HG03521 (cell line): ENCODE results near the gene KCNAB2.

Source experiments
- ATAC-seq: cut with Tn5 transposase; IDR thresholded peaks from one replicate; pipeline ENCODE4 v1.9.1; 2021; ENCODE audit warnings: mild to moderate bottlenecking, moderate library complexity; ENCODE audit not compliant: unreplicated experiment

KCNAB2 gene

DNA sequence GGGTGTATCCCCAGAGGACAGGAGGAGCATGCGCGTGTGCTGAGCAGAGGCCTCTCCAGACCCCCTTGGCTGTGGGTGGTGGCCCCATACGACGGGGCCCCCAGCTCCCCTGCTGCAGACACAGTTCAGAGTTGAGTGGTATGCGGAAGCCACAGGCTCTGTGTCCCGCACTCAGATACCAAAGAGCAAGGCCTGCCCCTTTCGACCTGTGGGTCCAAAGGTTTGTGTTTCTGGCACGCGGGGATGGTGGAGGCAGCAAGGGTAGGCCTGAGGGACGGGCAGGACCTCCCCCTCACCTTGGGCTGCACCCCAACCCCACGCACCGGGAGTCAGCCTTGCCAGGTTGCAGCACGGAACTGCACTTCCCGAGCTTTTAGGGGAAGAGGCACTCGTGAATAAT is at the start of gene KCNAB2:
TSS of gene KCNAB2 (plus strand) at position 328 of the 400 bp plus-strand sequence. CDS start 5,649 bp downstream, outside the sequence.
- no peak for ATAC-seq

DNA sequence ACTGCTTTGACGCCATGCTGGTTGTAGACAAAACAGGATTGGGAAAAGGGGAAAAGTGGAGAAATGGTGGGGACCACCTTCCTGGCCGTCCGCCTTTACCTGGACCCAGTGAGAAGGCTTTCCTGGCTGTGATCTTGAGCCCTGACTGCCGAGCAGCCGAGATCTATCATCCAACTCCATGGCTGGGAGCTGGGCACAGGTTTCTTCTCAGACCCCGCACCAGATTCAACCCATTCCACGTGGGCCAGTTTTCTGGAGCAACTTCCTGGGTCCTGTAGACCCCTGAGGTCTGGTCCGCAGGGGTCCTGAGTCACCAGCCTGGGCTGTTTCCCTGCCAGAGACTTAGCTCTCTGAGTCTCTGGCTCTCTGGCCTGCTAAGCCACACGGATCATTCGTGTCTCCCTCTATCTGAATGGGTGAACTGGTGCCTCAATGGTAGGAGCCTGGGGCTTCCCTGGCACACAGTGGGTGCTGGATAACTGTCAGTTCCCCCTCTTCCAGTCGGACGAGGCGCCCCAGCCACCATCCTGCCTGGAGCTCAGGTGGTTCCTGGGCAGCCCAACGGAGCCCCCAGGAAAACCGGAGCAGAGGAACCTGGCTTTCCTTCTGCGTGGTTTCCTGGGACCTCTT is 48.9 kb upstream of the KCNAB2 start:
- no peak for ATAC-seq

DNA sequence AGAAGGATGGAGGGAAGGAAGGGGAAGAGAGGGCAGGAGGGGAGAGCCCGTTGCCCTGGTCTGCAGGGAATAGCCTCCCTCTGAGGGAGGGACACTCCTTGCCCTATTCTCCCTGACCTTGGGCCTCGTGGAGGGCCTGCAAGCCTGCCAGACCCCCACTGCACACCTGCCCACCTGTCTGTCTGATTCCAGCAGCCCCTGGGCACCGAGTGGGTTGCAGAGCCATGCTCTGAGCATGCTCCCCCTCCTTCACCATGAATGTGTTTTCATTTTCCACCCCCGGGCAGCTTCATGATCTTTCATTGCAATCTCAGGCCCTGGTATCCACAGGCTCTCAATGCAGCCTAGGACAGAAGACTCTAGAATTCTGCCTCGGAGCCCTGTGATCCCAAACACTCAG is 48.4 kb upstream of the KCNAB2 start:
- ATAC-seq = no peak

DNA sequence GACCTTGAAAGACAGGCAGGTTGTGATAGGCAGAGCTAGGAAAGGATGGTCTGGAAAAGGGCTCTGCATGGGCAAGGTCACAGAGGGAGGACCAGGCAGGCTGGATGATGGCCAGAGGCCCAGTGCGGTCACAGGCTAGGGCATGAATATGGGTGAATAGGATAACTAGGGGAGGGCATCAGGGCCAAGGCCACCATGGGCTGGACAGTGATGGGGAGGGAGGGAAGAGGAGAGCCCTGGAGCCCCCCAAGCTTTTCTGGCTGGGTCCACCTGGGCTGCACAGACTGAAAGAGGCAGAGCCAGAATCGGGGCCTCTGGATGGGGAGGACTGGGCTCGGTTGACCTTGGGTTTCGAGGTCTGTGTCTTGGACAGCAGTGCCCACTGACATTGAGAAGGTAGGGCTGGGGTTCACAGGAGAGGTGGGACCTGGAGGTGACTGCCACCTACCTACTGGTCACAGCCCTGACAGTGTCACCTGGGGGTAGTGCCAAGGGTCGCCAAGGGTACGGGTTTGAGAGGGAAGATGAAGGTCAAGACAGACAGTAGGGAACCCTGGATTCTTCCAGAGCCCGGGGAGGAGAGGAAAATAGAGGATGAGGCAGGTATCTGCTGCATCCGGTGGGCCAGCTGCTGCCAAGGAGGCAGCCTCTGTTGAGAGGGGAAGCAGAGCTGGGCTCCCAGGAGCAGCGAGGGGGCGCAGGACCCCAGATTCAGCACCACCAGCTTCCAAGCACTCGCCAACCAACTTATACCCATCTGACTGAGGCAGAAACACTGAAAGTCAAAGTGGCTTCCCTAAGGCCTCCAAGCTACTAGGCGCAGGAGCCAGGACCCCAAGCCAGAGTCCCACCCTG is 47.4 kb upstream of the KCNAB2 start:
- ATAC-seq = no peak

DNA sequence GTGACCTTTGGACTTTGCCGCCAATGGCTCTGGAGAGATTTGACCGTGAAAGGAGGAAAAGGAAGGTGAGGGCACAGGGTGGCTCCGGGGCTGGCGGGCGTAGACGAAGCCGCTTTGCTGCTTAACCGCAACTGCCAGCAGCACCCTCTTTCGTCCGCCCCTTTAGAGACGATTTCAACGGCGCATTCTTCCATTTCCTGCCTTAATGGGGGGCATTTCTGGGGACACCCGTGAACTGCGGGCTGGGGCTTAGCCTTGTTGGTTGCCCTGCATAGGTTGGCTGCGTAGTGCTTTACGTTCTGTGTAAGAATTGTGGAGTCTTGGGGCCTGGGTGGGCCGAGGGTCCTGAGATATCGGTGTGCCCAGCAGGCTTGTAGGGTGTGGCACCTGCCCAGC is 46.8 kb upstream of the KCNAB2 start:
- ATAC-seq = no peak

DNA sequence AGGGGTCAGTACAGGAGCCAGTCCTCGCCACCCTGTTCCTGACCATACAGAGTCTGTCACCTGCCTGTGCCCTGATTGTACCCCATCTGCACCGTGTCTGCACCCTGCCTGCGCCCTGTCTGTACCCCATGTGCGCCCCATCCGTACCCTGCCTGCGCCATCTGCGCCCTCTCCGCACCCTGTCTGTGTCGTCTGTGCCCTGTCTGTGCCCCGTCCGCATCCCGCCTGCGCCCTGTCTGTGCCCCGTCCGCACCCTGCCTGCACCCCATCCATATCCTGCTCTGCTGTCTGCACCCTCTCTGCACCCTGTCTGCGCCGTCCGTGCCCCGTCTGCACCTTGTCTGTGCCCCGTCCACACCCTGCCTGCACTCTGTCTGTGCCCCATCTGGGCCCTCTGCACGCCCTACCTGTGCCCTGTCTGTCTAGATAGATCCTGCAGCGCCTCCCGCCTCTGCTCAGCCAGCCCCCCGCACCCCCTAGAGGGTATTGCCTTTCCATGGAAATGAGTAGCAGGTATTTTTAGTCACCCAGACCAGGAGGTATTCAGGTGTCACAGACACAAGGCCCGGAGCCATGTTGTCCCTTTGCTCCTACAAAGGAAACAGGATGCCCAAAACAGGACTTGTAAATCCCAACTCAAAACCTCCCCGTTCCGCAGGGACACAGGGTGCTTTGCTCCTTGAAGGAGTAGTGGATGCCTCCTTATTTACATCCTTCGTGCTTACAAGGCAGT is 45.8 kb upstream of the KCNAB2 start:
- ATAC-seq = no peak

DNA sequence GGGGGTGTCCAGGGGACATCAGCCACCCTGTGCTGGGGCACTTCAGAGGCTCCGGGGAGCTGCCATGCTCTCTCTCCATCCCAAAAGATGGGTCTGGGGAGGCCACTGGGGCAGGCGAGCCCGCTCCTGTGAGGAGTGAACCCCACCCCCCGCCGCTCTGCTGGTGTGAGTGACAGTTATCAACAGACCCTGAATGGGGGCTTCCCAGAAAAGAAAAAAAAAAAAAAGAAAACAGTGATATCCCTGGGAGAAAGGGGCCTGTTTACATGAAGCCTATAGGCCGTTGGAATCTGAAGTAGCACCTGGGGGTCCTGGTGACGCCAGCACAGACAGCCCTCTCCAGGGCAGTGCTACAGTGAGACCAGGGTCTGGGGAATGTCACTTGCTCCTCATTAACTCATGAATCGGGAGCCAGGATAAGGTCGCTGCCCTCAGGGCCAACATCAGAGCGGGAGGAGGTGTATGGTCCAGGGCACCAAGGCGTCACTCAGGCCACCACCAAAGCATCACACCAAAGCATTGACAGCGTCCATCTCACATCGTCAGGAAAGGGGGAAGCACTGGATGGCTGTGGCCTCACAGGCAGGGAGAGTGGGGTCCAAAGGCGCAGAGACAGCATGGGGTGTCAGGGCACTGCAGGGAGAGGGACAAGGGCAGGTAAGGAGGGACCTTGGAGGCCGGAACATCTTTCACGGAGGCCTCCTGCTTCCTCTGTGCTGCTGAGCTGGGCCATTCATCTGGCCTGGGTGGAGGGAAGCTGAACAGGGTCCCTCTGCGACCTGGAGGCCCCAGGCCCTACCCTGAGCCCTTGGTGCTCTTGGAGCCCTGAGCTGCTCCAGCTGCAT is 45.0 kb upstream of the KCNAB2 start:
- no peak for ATAC-seq

DNA sequence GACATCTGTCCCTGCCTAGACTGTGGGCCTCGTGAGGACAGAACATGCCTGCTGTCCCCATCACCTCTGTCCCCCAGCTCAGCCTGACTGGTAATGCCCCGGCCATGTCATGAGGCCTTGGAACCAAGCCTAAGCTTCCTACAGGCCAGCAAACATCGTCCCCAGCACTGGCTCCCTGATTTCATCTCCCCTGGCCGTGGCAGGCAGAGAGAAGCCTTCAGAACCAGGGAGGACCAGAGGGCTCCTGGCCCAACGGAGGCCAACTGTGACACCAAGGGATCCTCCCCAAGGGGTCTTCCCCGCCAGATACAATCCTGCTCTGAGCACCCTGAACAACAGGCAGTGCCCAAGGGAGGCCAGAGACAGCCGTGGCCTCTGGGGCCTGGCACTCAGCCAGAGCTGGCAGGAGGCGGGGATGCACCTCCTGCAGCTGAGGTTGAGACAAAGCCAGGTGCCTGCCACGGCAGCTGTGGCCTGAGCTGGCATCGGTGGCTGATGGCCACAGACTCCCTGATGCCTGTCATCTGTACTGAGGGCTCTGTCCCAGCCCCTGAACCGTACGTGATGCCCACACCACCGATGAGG is 43.6 kb upstream of the KCNAB2 start:
- no peak for ATAC-seq

DNA sequence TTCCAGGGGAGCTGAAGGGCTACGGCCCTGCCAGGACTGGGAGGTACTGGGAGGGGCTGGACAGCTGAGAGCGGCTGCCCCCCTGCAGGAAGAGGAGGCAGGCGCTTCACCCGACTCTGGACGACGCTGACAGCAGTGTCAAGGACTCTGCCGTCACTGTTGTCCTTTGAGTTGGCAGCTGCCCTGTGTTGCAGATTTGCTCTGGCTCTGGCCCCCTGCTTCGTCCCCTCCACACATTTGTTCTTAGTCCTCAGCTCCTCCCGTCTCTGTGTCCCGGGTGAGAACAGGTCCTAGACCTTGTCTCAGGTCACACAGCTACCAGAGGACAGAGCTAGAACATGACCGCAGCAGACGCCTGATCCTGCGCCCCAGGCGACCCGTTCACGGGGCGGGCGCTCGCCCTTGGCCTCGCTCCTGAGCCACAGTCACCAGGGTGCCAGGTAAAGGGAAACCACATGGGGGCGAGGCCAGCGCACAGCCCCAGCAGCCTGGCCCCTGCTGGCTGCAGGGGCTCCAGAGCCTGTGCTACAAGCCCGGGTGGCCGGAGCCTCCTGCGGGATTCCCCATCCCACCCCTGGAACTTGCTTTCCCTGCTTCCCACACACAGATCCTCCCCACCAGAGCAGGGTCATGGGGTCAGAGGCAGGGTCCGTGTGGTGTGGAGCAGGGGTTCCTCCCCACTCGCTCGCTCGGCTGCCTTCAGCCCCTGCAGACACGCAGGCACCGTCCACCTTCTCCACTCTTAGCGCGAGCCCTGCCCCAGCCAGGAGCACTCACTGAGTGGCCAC is 42.8 kb upstream of the KCNAB2 start:
- ATAC-seq = no peak

DNA sequence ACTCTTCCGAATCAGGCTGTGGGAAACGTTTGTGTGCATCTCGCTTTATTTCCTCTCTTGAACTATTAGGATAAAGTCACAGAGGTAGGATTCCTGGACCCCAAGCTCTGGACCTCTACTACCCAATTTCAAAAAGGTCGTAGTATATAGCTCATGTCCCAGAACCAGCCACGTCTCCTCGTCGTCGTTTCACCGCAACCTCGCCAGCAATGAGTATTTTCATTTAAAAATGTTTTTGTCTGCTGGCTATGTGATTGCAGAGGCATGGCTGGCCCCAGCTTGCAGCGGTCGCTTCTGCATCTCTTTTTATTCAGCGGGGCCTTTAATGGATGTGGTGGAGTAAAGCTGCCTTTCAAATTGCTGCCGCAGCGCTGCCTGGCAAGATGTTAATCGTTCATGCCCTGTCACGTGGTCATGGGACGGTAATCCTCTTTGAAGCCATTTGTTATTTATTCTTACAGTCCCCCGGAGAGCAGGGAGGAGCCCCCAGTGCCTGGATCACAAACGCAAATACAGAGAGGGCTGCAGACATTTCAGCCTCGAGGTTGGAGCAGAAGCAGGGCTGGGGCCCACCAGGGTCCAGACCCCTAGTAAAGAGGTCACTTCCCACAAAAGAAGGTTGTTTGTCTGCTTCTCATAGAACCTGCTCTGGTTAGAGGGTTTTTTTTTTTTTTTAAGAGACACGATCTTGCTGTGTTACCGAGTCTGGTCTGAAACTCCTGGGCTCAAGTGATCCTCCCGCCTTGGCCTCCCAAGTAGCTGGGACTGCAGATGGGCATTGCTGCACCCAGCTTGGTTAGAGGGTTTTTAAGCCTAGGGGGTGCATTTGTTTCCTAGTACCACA is 41.9 kb upstream of the KCNAB2 start:
- ATAC-seq = no peak

DNA sequence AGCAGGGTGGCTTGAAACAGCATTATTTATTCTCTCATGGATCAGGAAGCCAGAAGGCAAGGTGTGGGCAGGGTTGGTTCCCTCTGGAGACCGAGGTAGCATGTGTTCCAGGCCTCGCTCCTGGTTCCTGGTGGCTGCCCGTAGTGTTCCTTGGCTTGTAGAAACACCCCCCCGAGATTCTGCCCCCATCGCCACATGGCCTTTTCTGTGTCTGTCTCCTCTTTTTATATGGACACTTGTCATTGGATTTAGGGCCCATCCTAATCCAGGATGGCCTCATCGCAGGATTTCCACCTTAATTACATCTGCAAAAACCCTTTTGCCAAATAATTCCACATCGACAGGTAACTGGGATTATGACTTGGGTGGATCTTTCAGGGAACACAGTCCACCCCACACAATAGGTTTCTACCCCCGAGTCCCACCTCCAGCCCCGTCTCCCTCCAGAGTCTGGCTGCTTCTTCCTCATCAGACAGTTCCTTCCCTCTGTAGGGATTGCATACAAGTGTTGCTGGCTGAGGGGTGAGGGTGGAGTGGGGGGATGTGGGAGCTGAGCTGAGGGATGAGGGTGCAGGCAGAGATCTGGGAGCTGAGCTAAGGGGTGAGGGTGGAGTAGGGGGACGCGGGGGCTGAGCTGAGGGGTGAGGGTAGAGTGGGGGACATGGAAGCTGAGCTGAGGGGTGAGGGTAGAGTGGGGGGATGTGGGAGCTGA is 41.1 kb upstream of the KCNAB2 start:
- no peak for ATAC-seq

DNA sequence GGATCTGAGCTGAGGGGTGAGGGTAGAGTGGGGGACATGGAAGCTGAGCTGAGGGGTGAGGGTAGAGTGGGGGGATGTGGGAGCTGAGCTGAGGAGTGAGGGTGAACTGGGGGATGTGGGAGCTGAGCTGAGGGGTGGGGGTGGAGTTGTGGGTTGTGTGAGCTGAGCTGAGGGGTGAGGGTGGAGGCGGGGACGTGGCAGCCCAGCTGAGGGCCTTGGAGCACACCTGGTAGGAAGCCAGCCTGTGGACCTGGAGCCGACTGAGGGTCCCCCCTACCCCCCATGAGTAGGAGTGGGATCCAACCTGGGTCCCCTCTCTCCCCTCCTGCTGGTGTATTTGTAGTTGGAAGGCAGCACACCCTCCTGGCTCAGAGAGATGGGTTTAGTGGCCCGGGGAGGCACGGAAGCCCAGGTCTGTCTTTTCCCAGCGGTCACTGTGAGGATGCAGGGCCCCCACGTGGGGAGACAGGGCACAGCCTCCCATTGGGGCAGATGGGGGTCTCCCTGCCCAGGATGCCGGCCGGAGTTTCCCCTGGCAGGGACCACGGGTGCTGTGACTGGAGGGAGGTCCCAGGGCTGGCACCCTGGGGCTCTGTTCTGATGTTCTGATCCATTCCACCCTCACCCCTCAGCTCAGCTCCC is 40.3 kb upstream of the KCNAB2 start:
- no peak for ATAC-seq

DNA sequence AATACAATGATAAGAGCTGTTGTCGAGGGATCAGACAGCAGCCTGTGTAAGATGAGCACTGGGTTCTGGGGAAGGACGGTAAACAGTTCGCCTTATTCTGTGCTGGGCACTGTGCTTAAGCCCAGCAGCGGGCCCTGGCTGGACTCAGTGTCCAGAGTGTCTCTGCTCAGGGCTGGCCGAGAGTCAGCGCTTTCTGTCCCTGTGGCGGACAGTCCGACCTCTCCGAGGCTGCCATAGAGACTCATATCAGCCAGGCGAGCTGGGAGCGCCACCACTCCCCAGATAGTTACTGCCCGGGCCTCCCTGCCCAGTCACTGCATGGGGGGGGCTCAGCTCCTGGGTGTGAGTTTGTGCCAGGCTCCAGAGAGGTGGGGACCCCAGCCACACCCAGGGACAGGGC is 38.8 kb upstream of the KCNAB2 start:
- ATAC-seq = no peak

DNA sequence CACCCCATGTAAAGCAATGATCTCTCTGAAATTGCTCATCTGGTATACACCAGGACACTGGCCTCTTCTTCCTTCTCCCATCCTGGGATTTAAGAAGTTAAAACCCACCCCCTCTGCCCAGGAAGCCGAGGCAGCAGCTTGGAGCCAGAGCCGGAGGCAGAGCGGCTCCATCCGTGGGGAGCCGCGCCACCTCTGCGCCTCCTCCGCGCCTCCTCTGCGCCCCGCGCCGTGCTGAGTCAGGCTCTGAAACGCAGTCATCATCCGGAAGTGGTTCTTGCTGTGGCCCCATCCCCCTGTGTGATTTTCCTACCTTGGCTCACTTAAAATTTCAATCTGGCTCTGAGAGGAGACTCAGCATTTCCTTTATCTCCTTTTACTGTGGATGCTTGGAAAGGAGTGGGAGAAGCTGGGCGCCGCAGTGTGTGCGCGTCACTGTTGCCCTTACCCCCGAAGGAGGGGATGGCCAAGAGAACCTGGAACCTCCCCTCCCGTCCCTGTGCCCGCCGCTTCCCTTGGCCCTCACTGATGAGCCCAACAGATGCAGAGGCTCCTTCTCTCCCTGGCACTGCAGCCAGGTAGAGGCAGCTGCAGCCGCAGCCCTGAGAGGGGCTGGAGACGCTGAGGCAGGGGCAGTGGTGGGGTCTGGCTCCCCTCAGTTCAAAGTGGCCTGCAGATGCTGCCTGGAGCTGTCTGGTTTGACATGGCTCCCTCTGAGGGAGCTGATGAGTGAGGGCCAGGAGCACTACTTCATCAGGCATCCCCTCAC is 38.2 kb upstream of the KCNAB2 start:
- ATAC-seq = no peak

DNA sequence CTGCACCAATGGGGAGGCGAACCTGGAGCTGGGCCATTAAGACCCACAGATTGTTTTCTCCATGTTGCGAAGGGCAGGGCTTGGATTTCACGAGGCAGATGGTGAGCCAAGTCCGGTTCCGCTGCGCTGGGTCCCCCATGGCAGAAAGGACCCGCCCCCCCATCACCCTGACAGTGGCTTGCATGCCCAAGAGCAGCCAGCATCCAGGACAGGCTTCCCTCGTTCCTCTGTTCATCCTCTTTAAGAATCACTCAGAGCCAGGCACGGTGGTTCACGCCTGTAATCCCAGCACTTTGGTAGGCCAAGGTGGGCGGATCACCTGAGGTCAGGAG is 37.6 kb upstream of the KCNAB2 start:
- no peak for ATAC-seq

DNA sequence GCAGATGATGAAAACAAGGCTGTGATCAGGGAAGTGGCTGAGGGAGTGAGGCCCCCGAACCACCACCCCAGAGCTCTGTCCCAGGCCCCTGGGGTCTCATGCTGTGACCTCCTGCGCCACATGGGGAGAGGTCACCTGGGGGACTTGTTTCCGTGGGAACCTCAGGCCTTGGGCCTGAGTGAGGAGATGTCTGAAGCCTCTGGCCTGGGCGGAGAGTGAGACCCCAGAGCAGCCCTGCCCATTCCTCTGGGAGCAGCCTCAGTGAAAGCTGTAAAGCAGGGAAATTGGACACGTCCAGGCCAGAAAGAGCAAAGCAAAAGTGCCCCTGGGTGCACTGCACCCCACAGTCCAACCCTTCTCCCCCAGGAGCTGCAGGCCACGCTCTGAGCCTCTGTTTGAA is 37.0 kb upstream of the KCNAB2 start:
- no peak for ATAC-seq
